Renal pelvis (tissue), 12 donors: ENCODE results near the gene DDR2. TPM values are rescaled to one million over a fixed set of nuclear protein-coding genes. Genes with fewer than 3 reads are reported as not detected.
"Not testable (repeated sequence)": the region's sequence is repeated elsewhere in the genome, so short reads cannot be mapped to it uniquely, and the experiment has no call there.

Source experiments
- DNase-seq: peaks from one replicate; pipeline ENCODE4 v3.0.0-alpha.2; 2013
- long read RNA-seq, 16 experiments: transcript quantifications; one replicate each; lab custom pipeline, GENCODE V29; 2026
- polyA plus RNA-seq, 3 donors: library from polyadenylated mRNA; unstranded; fragments of 120-200 nt; gene quantifications; one replicate each; pipeline ENCODE4 v1.2.1, GENCODE V29; 2013; ENCODE audit not compliant: insufficient read length in 3 of 3

Gene DDR2
- 10 to 100 TPM; 16.3 to 21.6 (median 19.1) TPM for polyA plus RNA-seq
- long read RNA-seq, donor 1: 0 reads
- long read RNA-seq, donor 2: 0 reads
- long read RNA-seq, donor 3, partial matches to known transcripts: 0 of 1 reads
- long read RNA-seq, donor 3, other reads (novel, unspliced or antisense): 0 of 1 reads
- long read RNA-seq, donor 4, partial matches to known transcripts: 0 of 1 reads
- long read RNA-seq, donor 4, other reads (novel, unspliced or antisense): 0 of 1 reads
- long read RNA-seq, donor 5, partial matches to known transcripts: 0 of 1 reads
- long read RNA-seq, donor 5, other reads (novel, unspliced or antisense): 0 of 1 reads
- long read RNA-seq, donor 6: 0 reads
- long read RNA-seq, donor 7, partial matches to known transcripts: 0 of 2 reads
- long read RNA-seq, donor 7, other reads (novel, unspliced or antisense): 0 of 2 reads
- long read RNA-seq, donor 8, full-length matches to known transcripts: 2 of 8 reads
- long read RNA-seq, donor 8, partial matches to known transcripts: 6 of 8 reads
- long read RNA-seq, donor 8, other reads (novel, unspliced or antisense): 0 of 8 reads
- long read RNA-seq, donor 9, partial matches to known transcripts: 0 of 1 reads
- long read RNA-seq, donor 9, other reads (novel, unspliced or antisense): 0 of 1 reads
- long read RNA-seq, donor 10, partial matches to known transcripts: 0 of 1 reads
- long read RNA-seq, donor 10, other reads (novel, unspliced or antisense): 0 of 1 reads
- long read RNA-seq, donor 11, partial matches to known transcripts: 0 of 1 reads
- long read RNA-seq, donor 11, other reads (novel, unspliced or antisense): 0 of 1 reads
- long read RNA-seq, donor 12, partial matches to known transcripts: 0 of 1 reads
- long read RNA-seq, donor 12, other reads (novel, unspliced or antisense): 0 of 1 reads
- long read RNA-seq, donor 13, partial matches to known transcripts: 0 of 2 reads
- long read RNA-seq, donor 13, other reads (novel, unspliced or antisense): 0 of 2 reads
- long read RNA-seq, donor 14: 0 reads
- long read RNA-seq, donor 15, partial matches to known transcripts: 6 of 6 reads
- long read RNA-seq, donor 15, other reads (novel, unspliced or antisense): 0 of 6 reads
- long read RNA-seq, donor 16, partial matches to known transcripts: 0 of 1 reads
- long read RNA-seq, donor 16, other reads (novel, unspliced or antisense): 0 of 1 reads

DNA sequence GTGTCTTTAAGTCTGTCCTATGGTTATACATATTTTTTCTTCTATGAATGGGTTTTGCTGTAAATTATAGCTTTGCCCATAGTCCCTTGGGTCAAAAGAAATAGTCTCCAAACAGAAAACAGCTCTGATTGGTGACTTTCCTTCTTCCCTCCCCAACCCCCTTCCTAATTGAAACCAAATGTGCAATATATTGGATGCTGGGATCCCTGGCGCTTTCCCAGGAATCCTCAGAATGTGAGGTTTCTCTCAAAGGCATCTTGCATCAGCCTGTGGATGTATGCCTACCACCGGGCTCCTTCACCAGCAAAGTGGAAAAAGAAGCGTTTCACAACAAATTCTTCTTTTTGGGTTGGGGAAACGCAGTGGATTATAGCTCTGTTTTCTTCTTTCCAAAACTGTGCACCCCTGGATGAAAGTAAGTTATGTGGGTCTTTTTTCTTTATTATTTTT, at the start of gene DDR2:
DDR2 (plus strand) TSS at position 248 of the 450 bp plus-strand sequence. CDS start 86,600 bp downstream, outside the sequence.
- DNase-seq: peak; percentile 75

GRCh38 chr1:162582901-162583300, 49.4 kb upstream of the DDR2 start:
- not testable (repeated sequence) for DNase-seq

GRCh38 chr1:162585101-162585500, 47.2 kb upstream of the DDR2 start:
- not testable (repeated sequence) for DNase-seq

GRCh38 chr1:162587347-162587746, 44.9 kb upstream of the DDR2 start:
- no peak for DNase-seq

- DNase-seq: no peak
These were observed 44.5 kb upstream of the DDR2 start for GRCh38 chr1:162587761-162588260.

- no peak for DNase-seq
These were observed 42.2 kb upstream of the DDR2 start for GRCh38 chr1:162590101-162590500.

DNA sequence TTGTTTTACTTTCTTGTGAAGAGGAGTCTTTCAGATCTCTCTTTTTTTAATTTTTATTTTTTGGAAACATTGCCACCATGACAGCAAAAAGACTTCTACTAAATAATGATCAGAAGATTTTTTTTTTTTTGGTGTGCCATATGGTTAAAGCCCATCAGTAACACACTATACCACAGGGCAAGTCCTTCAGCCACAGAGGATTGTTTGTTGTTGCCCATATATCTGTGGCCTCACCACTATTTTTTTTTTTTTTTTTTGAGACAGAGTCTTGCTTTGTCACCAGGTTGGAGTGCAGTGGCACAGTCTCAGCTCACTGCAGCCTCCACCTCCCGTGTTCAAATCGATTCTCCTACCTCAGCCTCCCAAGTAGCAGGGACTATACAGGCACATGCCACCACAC, 41.6 kb upstream of the DDR2 start:
- DNase-seq: no peak

DNA sequence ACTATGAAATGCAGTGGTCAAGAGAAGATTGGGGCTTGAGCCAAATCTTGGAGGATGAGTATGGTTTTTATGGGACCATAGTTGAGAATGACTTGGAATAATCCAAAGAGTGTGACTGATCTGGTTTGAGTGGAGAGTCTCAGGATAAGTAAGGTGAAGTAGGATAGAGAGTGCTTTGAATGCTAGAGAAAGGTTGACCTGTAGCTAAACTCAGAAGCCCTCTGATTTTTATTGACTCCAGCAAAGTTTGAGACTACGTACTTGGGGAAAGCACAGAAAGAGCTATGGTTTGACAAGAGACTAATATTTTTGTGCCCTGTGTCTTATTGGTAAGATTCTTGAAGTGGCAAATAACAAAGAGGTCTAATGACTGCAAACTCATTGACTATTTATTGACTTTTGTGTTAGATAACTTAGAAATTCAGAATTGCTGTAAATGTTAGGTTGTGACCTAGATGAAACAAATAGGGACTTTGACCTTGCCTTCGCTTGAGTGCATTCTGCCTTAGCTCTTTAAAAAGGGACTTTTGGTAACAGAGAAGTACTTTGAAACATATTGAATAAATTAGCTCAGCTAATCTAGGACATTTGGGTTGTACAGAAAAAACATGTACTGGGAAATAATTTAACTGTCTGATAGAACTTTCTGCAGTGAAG, 35.6 kb upstream of the DDR2 start:
- no peak for DNase-seq

DNA sequence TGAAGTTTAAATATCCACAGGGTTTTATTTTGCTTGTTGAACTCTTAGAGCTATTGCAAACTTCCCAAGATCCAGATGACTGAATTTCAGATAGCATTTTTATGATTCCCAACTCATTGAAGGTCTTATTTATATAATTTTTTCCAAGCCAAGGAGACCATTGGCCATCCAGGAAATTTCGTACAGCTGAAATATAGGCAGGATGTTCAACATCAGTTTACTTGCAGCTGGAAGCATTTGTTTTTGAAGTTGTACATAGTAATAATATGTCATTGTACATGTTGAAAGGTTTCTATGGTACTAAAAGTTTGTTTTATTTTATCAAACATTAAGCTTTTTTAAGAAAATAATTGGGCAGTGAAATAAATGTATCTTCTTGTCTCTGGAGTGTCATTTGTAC, 32.8 kb upstream of the DDR2 start:
- no peak for DNase-seq

DNA sequence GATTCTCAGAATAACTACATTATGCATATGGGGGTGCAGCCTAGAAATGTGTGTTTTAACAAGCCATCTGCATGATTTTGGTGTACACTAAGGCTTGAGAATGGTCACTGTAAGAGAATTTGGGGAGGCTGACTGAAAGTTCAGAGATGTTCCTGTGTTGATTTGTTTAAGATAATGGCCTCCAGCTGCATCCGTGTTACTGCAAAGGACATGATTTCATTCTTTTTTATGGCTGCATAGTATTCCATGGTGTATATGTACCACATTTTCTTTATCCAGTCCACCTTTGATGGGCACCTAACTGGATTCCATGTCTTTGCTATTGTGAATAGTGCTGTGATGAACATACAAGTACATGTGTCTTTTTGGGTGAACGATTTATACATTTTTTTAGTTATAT, 29.1 kb upstream of the DDR2 start:
- not testable (repeated sequence) for DNase-seq

GRCh38 chr1:162605225-162605927, 26.9 kb upstream of the DDR2 start:
- no peak for DNase-seq

- no peak for DNase-seq
These were observed 23.0 kb upstream of the DDR2 start for GRCh38 chr1:162609306-162609705.

DNA sequence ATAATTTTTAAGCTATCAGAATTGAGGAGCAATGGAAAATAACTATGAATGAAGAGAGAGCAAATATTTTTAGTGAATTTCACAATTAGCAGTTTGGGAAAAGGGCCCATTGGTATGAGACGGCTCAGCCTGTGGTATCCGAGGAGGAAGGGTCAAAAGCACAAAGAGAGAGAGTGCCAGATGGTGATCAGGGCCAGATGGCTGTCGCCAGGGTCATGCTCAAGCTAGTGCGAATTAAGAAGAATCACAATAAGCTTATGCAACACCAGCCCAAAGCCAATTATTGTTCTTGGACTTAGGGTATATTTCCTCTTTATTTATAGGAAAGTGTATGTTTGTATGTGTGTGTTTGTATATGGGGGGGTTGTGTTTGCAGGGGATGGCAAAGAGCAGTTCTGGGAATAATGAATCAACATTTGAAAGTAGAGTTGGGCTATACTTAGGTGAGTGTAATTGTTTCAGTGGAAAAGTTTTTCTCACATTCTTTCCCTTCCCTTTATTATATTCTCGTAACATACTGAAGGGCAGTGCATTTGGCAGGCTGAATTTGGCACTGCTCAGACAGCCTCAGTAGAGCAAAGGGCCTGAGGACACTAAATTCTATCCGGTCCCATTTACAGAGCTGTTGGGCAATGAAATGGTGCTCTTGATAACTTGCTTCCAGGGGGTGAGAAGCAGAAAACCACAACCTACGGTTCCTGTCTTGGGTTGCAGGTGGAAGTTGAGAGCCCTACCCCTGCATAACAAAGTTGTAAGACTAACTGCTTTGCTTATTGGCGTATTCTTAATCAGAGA, 19.5 kb upstream of the DDR2 start:
- DNase-seq: no peak

- no peak for DNase-seq
These were observed 15.4 kb upstream of the DDR2 start for GRCh38 chr1:162616848-162617247.

DNA sequence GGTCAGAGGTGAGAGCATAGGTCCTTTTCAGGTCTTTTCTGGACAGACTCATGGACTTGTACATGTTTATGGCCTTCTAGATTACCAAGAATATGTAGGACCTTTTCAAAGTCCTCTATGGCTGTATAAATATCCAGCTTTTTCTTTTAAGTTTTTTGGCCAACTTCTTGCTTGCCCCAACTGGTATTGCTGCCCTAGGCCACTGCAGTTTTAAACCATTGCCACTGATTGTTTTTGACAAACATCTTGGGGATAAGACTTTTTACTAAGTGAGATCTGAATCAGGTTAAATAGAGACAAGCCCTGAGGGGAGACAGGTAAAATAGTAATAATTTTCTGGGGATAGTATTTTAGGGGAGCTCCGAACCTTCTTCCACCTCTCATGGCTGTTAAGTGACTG, 14.8 kb upstream of the DDR2 start:
- DNase-seq: no peak

GRCh38 chr1:162619076-162619475, 13.2 kb upstream of the DDR2 start:
- no peak for DNase-seq

DNA sequence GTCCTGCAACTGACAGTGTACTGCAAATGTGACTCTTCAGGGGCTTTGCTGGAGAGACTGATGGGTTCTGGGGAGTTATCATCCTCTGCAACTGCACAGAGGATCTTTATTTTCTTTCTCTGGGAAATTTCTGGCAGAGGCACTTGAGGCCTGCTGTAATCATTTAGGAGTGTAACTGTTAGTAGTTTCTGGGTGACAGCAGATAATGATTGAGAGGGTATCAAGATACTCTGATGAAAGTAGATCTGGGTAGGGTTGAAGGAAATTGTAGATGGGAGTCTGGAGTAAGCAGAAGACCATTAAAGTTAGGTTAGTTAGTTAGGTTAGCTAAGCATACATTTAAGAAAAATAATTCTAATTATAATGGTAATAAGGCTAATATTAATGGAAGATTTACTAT, 11.0 kb upstream of the DDR2 start:
- no peak for DNase-seq

GRCh38 chr1:162625679-162626078, 6.6 kb upstream of the DDR2 start:
- no peak for DNase-seq

DNA sequence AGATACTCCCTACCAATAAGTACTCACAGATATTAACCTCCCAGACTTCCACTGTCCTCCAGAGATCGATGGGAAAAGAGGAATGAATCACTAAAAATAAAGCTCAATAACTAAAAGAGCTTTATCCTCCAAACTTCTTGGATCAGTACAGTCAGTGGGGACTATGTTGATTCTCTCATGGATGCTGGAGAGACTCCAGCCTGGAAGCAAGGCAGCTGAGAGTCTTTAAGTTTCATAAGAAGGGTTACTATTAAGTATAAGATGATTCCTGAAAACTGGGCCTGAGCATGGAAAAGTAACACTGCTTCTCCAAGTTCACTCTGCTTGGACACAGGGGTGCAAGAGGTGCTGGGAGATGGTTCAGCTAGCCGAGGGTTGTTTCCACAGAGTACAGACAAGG, 6.2 kb upstream of the DDR2 start:
- DNase-seq: no peak

DNA sequence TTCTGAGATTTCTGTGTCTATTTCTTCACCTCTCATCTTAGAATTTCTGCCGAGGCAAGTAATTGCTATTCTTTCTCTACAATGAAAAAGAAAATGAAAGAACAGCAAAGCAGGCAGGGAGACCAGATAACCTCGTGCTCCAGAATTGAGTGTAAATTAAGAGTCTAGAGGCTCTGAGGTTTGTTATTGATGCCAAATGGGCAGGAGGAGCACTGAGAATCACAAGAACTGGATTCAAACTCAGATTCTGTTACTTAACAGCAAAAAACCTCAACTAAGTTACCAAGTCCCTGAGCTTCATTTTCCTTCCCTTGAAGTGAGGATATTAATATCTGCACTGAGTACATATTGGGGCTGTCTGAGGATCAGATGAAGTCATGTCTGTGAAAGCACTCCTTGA, 5.5 kb upstream of the DDR2 start:
- DNase-seq: no peak
